Endothelial cell of umbilical vein (primary cell): Measurements from ENCODE around the gene ZNF48. TPM values are rescaled to one million over a fixed set of nuclear protein-coding genes. Genes with fewer than 3 reads are reported as not detected.

Experiments used
- BruUV-seq: library from RNA; stranded (reverse); fragments of 400-500 nt; replicated peaks from 2 replicates; lab custom pipeline; 2021; lab: Mats Ljungman, UMichigan
- CTCF ChIA-PET: fragments of 300-600, 350-600 bp; sonication (Branson Sonifier 250); formaldehyde crosslinking; loops from one replicate; lab custom pipeline; 2021; ENCODE audit warnings: antibody characterized with exemption, inconsistent platforms; lab: Charles Lee
- POLR2A ChIA-PET: fragments of 300-600, 350-600 bp; sonication (Branson Sonifier 250); formaldehyde crosslinking; loops from one replicate; lab custom pipeline; 2021; ENCODE audit warnings: antibody characterized with exemption, inconsistent platforms; lab: Charles Lee
- DNase-seq: peaks from one replicate; pipeline ENCODE4 v3.0.0-alpha.2; 2011; ENCODE audit warnings: low read depth, low spot score
- FAIRE-seq: peaks from 2 replicates; lab custom pipeline; 2011; peaks lifted over from hg19 to GRCh38; lab: Jason Lieb, UNC
- H2AFZ ChIP-seq: 2 replicates; pipeline ENCODE4 v1.6.0; 2012; ENCODE audit warnings: low read depth, low read length, control low read depth, inconsistent platforms
- H3K27ac ChIP-seq: 2 replicates; pipeline ENCODE4 v1.5.1; 2011; ENCODE audit warnings: low read depth, mild to moderate bottlenecking, control low read depth, low read length, moderate library complexity; ENCODE audit not compliant: insufficient read depth
- H3K27me3 ChIP-seq, 2 experiments: 2 replicates each; pipeline versions ENCODE4 v1.6.0 to v1.6.1; 2011; ENCODE audit warnings: low read length in 2 of 2, mixed read lengths in 1 of 2; ENCODE audit not compliant: control insufficient read depth in 2 of 2, insufficient read depth in 2 of 2
- H3K36me3 ChIP-seq, 2 experiments: 2 replicates in 1 of 2; 3 replicates in 1 of 2; pipeline ENCODE4 v1.5.1; 2011; ENCODE audit warnings: low read length in 2 of 2, mild to moderate bottlenecking in 1 of 2, moderate library complexity in 1 of 2; ENCODE audit not compliant: control insufficient read depth in 2 of 2, insufficient read depth in 2 of 2; ENCODE audit errors: extremely low read depth in 1 of 2
- H3K4me1 ChIP-seq: 3 replicates; pipeline ENCODE4 v1.5.1; 2011; ENCODE audit warnings: mild to moderate bottlenecking, low read length; ENCODE audit not compliant: control insufficient read depth, insufficient read depth; ENCODE audit errors: extremely low read depth
- H3K4me2 ChIP-seq: 2 replicates; pipeline ENCODE4 v1.6.1; 2011; ENCODE audit warnings: low read length, control low read depth, mixed read lengths; ENCODE audit not compliant: insufficient read depth
- H3K4me3 ChIP-seq, 3 experiments: fragments of 200-600 bp in 1 of 3; sonication (generic), shearing (Covaris generic) in 1 of 3; replicated peaks in 1 of 3; 2 replicates each; pipeline ENCODE4 v1.5.1; 2011 to 2016; ENCODE audit warnings: control low read depth in 3 of 3, low read length in 3 of 3, mild to moderate bottlenecking in 2 of 3, inconsistent platforms in 1 of 3, low read depth in 1 of 3, moderate library complexity in 1 of 3; ENCODE audit not compliant: insufficient read depth in 1 of 3
- H3K79me2 ChIP-seq: 2 replicates; pipeline ENCODE4 v1.6.0; 2012; ENCODE audit warnings: low read length, inconsistent platforms; ENCODE audit not compliant: control insufficient read depth, insufficient read depth
- H3K9ac ChIP-seq: replicated peaks from 2 replicates; pipeline ENCODE3; 2011; ENCODE audit warnings: low read length, control low read depth; ENCODE audit not compliant: insufficient read depth; ENCODE audit errors: extremely low read depth
- H3K9me1 ChIP-seq: replicated peaks from 3 replicates; pipeline ENCODE4 v1.6.0; 2011; ENCODE audit warnings: mild to moderate bottlenecking, low read length; ENCODE audit not compliant: control insufficient read depth, insufficient read depth; ENCODE audit errors: extremely low read depth
- H3K9me3 ChIP-seq: replicated peaks from 2 replicates; pipeline ENCODE4 v1.5.1; 2012; ENCODE audit warnings: low read length, inconsistent platforms; ENCODE audit not compliant: control insufficient read depth, insufficient read depth
- H4K20me1 ChIP-seq: replicated peaks from 2 replicates; pipeline ENCODE3; 2011; ENCODE audit warnings: mild to moderate bottlenecking, low read length; ENCODE audit not compliant: control insufficient read depth, insufficient read depth; ENCODE audit errors: extremely low read depth
- CTCF ChIP-seq, 2 donors: IDR thresholded peaks; 1 replicate in 1 of 2; 2 replicates in 1 of 2; pipeline ENCODE4 v1.5.1; 2011; ENCODE audit warnings: low read length in 2 of 2, mild to moderate bottlenecking in 2 of 2, moderate library complexity in 2 of 2, control low read depth in 1 of 2, inconsistent platforms in 1 of 2, low read depth in 1 of 2; ENCODE audit not compliant: insufficient read depth in 1 of 2; ENCODE audit errors: extremely low read depth in 1 of 2
- EZH2 ChIP-seq: IDR thresholded peaks from 2 replicates; pipeline ENCODE4 v1.6.1; 2012; ENCODE audit warnings: borderline replicate concordance, low read depth, mild to moderate bottlenecking, moderate library complexity, low read length, inconsistent platforms; ENCODE audit not compliant: severe bottlenecking
- FOS ChIP-seq: IDR thresholded peaks from 2 replicates; pipeline ENCODE4 v1.6.1; 2011; ENCODE audit warnings: mild to moderate bottlenecking, low read length, moderate library complexity, borderline replicate concordance; ENCODE audit not compliant: insufficient read depth
- GATA2 ChIP-seq: IDR thresholded peaks from 2 replicates; pipeline ENCODE4 v1.7.0; 2011; ENCODE audit warnings: low read depth, mild to moderate bottlenecking, moderate library complexity, mixed read lengths, low read length; ENCODE audit not compliant: insufficient read length, insufficient read depth
- JUN ChIP-seq: IDR thresholded peaks from 2 replicates; pipeline ENCODE4 v1.6.1; 2011; ENCODE audit warnings: borderline replicate concordance, low read depth; ENCODE audit not compliant: insufficient read length, insufficient read depth
- MAX ChIP-seq: IDR thresholded peaks from 2 replicates; pipeline ENCODE4 v1.6.1; 2011; ENCODE audit not compliant: insufficient read depth, insufficient read length
- MYC ChIP-seq: IDR thresholded peaks from one replicate; pipeline ENCODE4 v1.6.1; 2011; ENCODE audit warnings: mild to moderate bottlenecking, low read depth, low read length
- POLR2AphosphoS5 ChIP-seq: IDR thresholded peaks from 2 replicates; pipeline ENCODE4 v1.6.1; 2012; ENCODE audit warnings: low read depth, mild to moderate bottlenecking, control low read depth, low read length, moderate library complexity; ENCODE audit not compliant: insufficient read depth
- dilution Hi-C: fragments of 300-500 bp; cut with MboI; formaldehyde crosslinking; loops from one replicate; pipeline ENCODE4 v1.15.0; 2019; ENCODE audit warnings: low sequenced_read_pairs; ENCODE audit not compliant: extremely low pct_ligation_motif_present
- intact Hi-C: fragments of 100-400 bp; cut with micrococcal nuclease; formaldehyde crosslinking; loops from one replicate; pipeline ENCODE4 v1.10.0; 2022
- polyA plus RNA-seq, 4 experiments: library from polyadenylated mRNA; depleted of rRNA in 3 of 4; stranded (reverse) in 3 of 4; unstranded in 1 of 4; fragments of >200 nt; gene quantifications; 2 replicates each; pipeline versions ENCODE4 v1.2.1 to v1.2.3, GENCODE V29; 2011 to 2012; ENCODE audit warnings: missing spikeins in 1 of 4
- total RNA-seq: library from RNA; stranded (reverse); gene quantifications from 2 replicates; pipeline ENCODE4 v1.2.3, GENCODE V29; 2021

The ZNF48 gene
- total and polyA plus RNA-seq, 2 donors (not counting 3 experiments of a cell fraction or from before 2014, with no cell fraction given) = 15.3 to 16.1 TPM

- DNase-seq (no peak), FAIRE-seq (no peak)
- Histone ChIP-seq H3K4me3 (no peak overlapping the region), H3K9me1 (no peaks in the 10 kb centered on the region), H3K4me1 (no peaks in the 10 kb centered on the region), H3K4me2 (no peak overlapping the region), H3K9ac (no peak overlapping the region), H2AFZ (no peak overlapping the region), H3K9me3 (no peaks in the 10 kb centered on the region), H3K36me3 (no peaks in the 10 kb centered on the region), H4K20me1 (no peaks in the 10 kb centered on the region), H3K27ac (no peak overlapping the region), H3K79me2 (no peaks in the 10 kb centered on the region), H3K27me3 (peaks cover 0 to 3% of the 10 kb centered on the region in 2 experiments)
- ChIA-PET CTCF (interaction anchor here (1.4 to 1.9 kb wide), 2 partner anchors 9 to 159 kb away, joined by 4 to 13 read pairs; partner anchors contain the start of gene DCTPP1), POLR2A (interaction anchor here (0.6 kb wide), 1 partner anchor 41 kb away, joined by 3 read pairs; no protein-coding TSS in a partner anchor)
- intact Hi-C loops = no loop called here
- dilution Hi-C loops = no loop called here
- no TSS peak for BruUV-seq
- TF ChIP-seq JUN = no peak
- no peak for TF ChIP-seq MYC
- TF ChIP-seq CTCF (IDR thresholded peaks at IDR 0.05; ENCODE audit: extremely low read depth in 1 of 2, insufficient read depth in 1 of 2, low read depth in 1 of 2, low read length in 2 of 2) = no peak
- no peak for TF ChIP-seq POLR2AphosphoS5
- TF ChIP-seq EZH2 = no peak
- TF ChIP-seq FOS = no peak
- no peak for TF ChIP-seq GATA2
- no peak for TF ChIP-seq MAX
These were observed 43.6 kb downstream of the ZNF48 start for GRCh38 chr16:30438835-30439234.
